ENCODE results near the gene CHRNB2.

DNA sequence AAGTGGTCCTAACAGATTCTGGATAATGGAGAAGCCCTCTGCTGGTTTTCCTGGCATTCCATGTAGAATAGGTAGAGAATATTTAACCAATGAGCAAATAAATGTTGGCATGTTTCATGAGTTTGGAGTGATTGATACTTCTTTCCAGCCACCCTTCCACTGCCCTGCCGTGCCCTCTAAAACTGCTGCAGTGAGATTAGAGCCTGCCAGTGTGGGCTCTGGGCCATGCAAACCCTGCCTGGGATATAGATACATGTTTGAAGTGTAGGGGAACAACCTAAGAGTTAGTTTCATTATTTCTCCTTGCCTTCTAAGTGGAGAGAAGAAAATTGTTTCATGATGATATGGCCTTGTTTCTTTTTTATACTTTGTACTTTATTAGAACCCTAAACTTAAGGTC lies 19.6 kb upstream of the CHRNB2 start:
- no peak for TF ChIP-seq CTCF (IDR thresholded peaks at IDR 0.05; ENCODE audit: extremely low read depth in 1 of 2, insufficient read depth in 1 of 2, low read depth in 1 of 2, low read length in 2 of 2)
- TF ChIP-seq, protein P1, sequence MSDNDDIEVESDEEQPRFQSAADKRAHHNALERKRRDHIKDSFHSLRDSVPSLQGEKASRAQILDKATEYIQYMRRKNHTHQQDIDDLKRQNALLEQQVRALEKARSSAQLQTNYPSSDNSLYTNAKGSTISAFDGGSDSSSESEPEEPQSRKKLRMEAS (IDR thresholded peaks at IDR 0.05; ENCODE audit: insufficient read depth, insufficient read length): no peak
- no peak for TF ChIP-seq POLR2AphosphoS5 (IDR thresholded peaks at IDR 0.05; ENCODE audit: insufficient read depth, low read depth, low read length)
